ENCODE results near the gene CEP95. TPM values are rescaled to one million over a fixed set of nuclear protein-coding genes. Genes with fewer than 3 reads are reported as not detected.

The CEP95 gene
- total RNA-seq, 4 donors from 2014 or later = 18.6 to 52.0 (median 33.2) TPM

GRCh38 chr17:64579917-64580316, 73.1 kb downstream of the CEP95 start:
- Histone ChIP-seq H3K27me3 (no peaks in the 10 kb centered on the region), H3K4me1 (no peaks in the 10 kb centered on the region), H3K27ac (no peak overlapping the region), H3K36me3 (peaks cover 8 to 81% of the 10 kb centered on the region in 2 donors), H3K4me3 (no peak overlapping the region), H3K9me3 (no peaks in the 10 kb centered on the region)
- no peak for ATAC-seq
- no peak for TF ChIP-seq POLR2A (IDR thresholded peaks at IDR 0.05)
- 75 to 94% methylated on average over 1 of the region's 1 CpG for WGBS, 2 donors (ENCODE audit: low coverage in 1 of 2)

GRCh38 chr17:64580384-64581315, 73.9 kb downstream of the CEP95 start:
- Histone ChIP-seq H3K27ac (no peak overlapping the region), H3K4me3 (no peak overlapping the region), H3K36me3 (peaks cover 8 to 79% of the 10 kb centered on the region in 2 donors), H3K4me1 (no peaks in the 10 kb centered on the region), H3K9me3 (no peaks in the 10 kb centered on the region), H3K27me3 (no peaks in the 10 kb centered on the region)
- 61 to 78% methylated on average over 7 of the region's 7 CpGs for WGBS, 2 donors (ENCODE audit: low coverage in 1 of 2)
- ATAC-seq = no peak
- TF ChIP-seq EP300 (IDR thresholded peaks at IDR 0.05) (no peak), POLR2A (IDR thresholded peaks at IDR 0.05) (no peak), POLR2AphosphoS5 (IDR thresholded peaks at IDR 0.05) (no peak), CTCF (IDR thresholded peaks at IDR 0.05) (no peak)

GRCh38 chr17:64583038-64583437, 76.3 kb downstream of the CEP95 start:
- no peaks in the 10 kb centered on the region for H3K27me3 ChIP-seq
- peaks cover 8 to 62% of the 10 kb centered on the region in 2 donors for H3K36me3 ChIP-seq
- H3K27ac ChIP-seq = no peak overlapping the region
- WGBS, 2 donors (ENCODE audit: low coverage in 1 of 2) = 53 to 73% methylated on average over 2 to 3 of the region's 3 CpGs
- no peaks in the 10 kb centered on the region for H3K9me3 ChIP-seq
- no peak overlapping the region for H3K4me3 ChIP-seq
- H3K4me1 ChIP-seq = peaks cover 0 to 8% (median 0%) of the 10 kb centered on the region in 3 donors
- ATAC-seq = no peak
- TF ChIP-seq CTCF (IDR thresholded peaks at IDR 0.05) (no peak), POLR2A (IDR thresholded peaks at IDR 0.05) (no peak), EP300 (IDR thresholded peaks at IDR 0.05) (no peak), POLR2AphosphoS5 (IDR thresholded peaks at IDR 0.05) (no peak)

GRCh38 chr17:64585146-64585545, 78.4 kb downstream of the CEP95 start:
- Histone ChIP-seq H3K4me1 (peaks cover 0 to 8% (median 0%) of the 10 kb centered on the region in 3 donors), H3K27me3 (no peaks in the 10 kb centered on the region), H3K27ac (no peak overlapping the region), H3K36me3 (peaks cover 8 to 49% of the 10 kb centered on the region in 2 donors), H3K4me3 (no peak overlapping the region), H3K9me3 (no peaks in the 10 kb centered on the region)
- no peak for ATAC-seq
- 76 to 95% methylated on average over 2 of the region's 2 CpGs for WGBS, 2 donors (ENCODE audit: low coverage in 1 of 2)
- TF ChIP-seq EP300 (IDR thresholded peaks at IDR 0.05) = no peak
- no peak for TF ChIP-seq POLR2AphosphoS5 (IDR thresholded peaks at IDR 0.05)
- TF ChIP-seq POLR2A (IDR thresholded peaks at IDR 0.05) = no peak
- no peak for TF ChIP-seq CTCF (IDR thresholded peaks at IDR 0.05)

Small RNA genes within 50 kb of the gene (small RNA-seq; reads per million reads assigned to genes)
- gene AC009994.1 (0 reads per million in 4 donors), gene ATP5MFP4 (0 reads per million in 4 donors)

Other genes starting within 250 kb of the CEP95 start
- gene TEX2, start 243.7 kb upstream of the CEP95 start, total RNA-seq = 10 to 100 TPM; 37.8 to 60.9 (median 47.0) TPM
- gene PECAM1, start 116.1 kb upstream of the CEP95 start, total RNA-seq = 100 to 1,000 TPM in 2 of 4 donors, 10 to 100 TPM in 2; 33.8 to 219 (median 104) TPM
- gene MILR1, start 57.9 kb upstream of the CEP95 start, total RNA-seq = 10 to 100 TPM in 1 of 4 donors, 1 to 10 TPM in 2, not detected in 1; 3.5 to 10.1 (median 7.3) TPM
- gene POLG2, start 9.9 kb upstream of the CEP95 start, total RNA-seq = 10 to 100 TPM in 1 of 4 donors, 1 to 10 TPM in 3; 1.4 to 12.6 (median 6.6) TPM
- 100 to 1,000 TPM; 585 to 908 (median 632) TPM for gene DDX5, start 688 bp upstream of the CEP95 start, total RNA-seq
- 10 to 100 TPM; 35.0 to 60.8 (median 37.9) TPM for gene SMURF2, start 155.3 kb downstream of the CEP95 start, total RNA-seq